Urinary bladder (tissue), 4 donors: Measurements from ENCODE around the gene HES5. TPM values are rescaled to one million over a fixed set of nuclear protein-coding genes. Genes with fewer than 3 reads are reported as not detected.
"Not testable (repeated sequence)": the region's sequence is repeated elsewhere in the genome, so short reads cannot be mapped to it uniquely, and the experiment has no call there.

ENCODE experiments used
- DNase-seq: peaks from one replicate; pipeline ENCODE4 v3.0.0-alpha.2; 2015; ENCODE audit errors: extremely low spot score
- H3K27ac ChIP-seq: one replicate; pipeline ENCODE4 v1.5.1; 2013; ENCODE audit warnings: low read depth, mild to moderate bottlenecking, moderate library complexity
- H3K36me3 ChIP-seq: one replicate; pipeline ENCODE4 v1.6.1; 2013; ENCODE audit warnings: mild to moderate bottlenecking, moderate library complexity; ENCODE audit not compliant: insufficient read depth
- H3K4me1 ChIP-seq: one replicate; pipeline ENCODE4 v1.6.1; 2013; ENCODE audit warnings: mild to moderate bottlenecking, moderate library complexity; ENCODE audit not compliant: insufficient read depth
- H3K4me3 ChIP-seq: one replicate; pipeline ENCODE4 v1.5.1; 2013; ENCODE audit warnings: low read depth, low read length
- WGBS: extraction: QIAGEN DNeasy Blood & Tissue Kit; methylation state at CpG from one replicate; pipeline ENCODE4 v1.1.7; 2013; 5-methylcytosine and 5-hydroxymethylcytosine counted together
- polyA plus RNA-seq: library from polyadenylated mRNA; stranded (reverse); fragments of 200-250 nt; gene quantifications from one replicate; pipeline ENCODE4 v1.2.3, GENCODE V29; 2013
- total RNA-seq: library from RNA; depleted of rRNA; stranded (reverse); fragments of >200 nt; gene quantifications from one replicate; pipeline ENCODE4 v1.2.3, GENCODE V29; 2014
- donor health status: healthy with polysubstance abuse.
- donor health status: healthy.

HES5 gene
- total and polyA plus RNA-seq, 2 donors = 0.42 to 2.5 TPM

DNA sequence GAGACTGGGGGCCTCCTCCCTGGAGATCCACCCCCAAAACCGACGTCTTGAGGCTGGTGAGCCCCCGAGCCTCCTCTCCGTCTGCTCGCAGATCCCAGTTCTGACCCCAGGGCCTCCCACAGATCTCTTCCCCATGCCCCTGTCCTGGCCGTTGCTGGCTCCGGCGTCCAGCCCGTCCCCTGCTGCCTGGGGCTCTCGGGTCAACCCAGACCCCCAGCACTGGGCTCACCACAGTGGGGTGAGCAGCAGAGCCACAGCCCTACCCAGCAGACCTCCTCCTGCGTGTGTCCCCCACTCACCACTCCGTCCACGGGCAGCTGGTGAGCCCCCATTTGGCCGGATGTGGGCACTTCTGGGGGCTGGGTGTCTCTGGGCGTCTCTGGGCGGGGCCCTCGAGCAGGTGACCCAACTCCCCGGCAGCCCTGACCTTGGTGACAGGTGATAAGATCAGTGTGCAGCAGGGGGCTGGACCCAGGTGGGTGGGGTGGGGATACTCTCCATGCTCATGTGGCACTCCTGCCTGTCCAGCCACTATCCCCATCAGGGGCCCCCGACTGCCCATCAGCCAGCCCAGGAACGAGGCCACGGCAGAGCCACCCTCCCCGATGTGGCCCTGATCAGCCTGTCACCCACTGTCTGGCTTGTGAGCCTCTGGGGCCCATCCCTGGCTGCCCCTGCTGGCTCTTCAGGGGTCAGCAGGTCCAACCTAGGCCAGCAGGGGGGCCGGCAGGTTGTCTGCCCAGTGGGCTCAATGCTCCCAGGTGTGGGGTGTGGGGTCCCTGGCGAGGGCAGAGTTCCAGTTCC lies 26.8 kb upstream of the HES5 start:
- Histone ChIP-seq H3K4me1 (no peaks in the 10 kb centered on the region), H3K27ac (peak overlapping the region; percentile 68)

DNA sequence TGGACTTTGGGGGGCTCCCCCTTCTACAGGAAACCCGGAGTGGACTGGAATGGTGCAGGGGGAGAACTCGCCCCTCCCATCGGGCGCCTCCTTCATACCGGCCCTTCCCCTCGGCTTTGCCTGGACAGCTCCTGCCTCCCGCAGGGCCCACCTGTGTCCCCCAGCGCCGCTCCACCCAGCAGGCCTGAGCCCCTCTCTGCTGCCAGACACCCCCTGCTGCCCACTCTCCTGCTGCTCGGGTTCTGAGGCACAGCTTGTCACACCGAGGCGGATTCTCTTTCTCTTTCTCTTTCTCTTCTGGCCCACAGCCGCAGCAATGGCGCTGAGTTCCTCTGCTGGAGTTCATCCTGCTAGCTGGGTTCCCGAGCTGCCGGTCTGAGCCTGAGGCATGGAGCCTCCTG lies 26.2 kb upstream of the HES5 start, which contains the start of gene TNFRSF14:
TSS of gene TNFRSF14 (plus strand) at position 95 of the 401 bp plus-strand sequence. CDS start at position 389, 294 bp downstream.
- H3K4me1 ChIP-seq = no peaks in the 10 kb centered on the region
- H3K27ac ChIP-seq = peak within 1 kb of the TSS; percentile 94
- H3K4me3 ChIP-seq = peak within 1 kb of the TSS; percentile 57
- DNase-seq = no peak
- whole genome bisulfite sequencing = 3% methylated on average over 16 of the region's 16 CpGs
- no peaks in the 10 kb centered on the region for H3K36me3 ChIP-seq

More for the DNA sequence above, 26.8 kb upstream of the HES5 start:
- 29% methylated on average over 24 of the region's 24 CpGs for WGBS
- Histone ChIP-seq H3K4me3 (peak overlapping the region; percentile 57), H3K36me3 (no peaks in the 10 kb centered on the region)
- no peak for DNase-seq

DNA sequence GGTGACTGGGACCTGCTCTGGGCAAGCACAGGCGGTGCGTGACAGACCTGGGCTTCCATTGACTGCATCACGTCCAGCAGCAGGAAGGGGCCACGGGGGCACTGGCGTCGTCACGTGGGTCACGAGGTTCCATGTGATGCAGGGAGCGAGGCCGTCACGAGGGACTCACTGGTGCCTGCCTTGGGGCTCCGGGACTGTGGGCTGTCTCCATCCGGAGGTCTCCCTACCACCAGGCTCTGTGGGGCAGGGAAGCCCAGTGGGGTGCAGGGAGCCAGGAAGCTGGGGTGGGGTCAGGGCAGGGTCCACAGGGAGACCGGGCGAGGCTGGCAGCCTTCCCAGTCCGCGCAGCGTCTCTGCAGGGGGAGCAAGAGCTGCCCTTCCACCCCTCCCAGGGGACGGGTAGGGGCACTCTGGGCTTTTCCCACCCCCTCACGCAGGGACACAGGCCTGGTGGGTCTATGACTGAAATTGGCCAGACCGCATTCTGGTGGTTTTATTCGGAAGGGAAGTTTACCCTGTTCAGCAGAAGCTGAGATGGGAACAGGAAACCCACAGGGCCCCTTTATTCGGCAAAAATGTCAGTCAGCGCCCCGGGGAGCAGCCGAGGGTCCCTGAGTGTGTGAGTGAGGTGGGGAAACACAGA lies 25.7 kb upstream of the HES5 start:
- peak overlapping the region; percentile 94 for H3K27ac ChIP-seq
- no peaks in the 10 kb centered on the region for H3K4me1 ChIP-seq
- WGBS = 13% methylated on average over 26 of the region's 26 CpGs
- H3K36me3 ChIP-seq = no peaks in the 10 kb centered on the region
- H3K4me3 ChIP-seq = peak overlapping the region; percentile 57
- no peak for DNase-seq

DNA sequence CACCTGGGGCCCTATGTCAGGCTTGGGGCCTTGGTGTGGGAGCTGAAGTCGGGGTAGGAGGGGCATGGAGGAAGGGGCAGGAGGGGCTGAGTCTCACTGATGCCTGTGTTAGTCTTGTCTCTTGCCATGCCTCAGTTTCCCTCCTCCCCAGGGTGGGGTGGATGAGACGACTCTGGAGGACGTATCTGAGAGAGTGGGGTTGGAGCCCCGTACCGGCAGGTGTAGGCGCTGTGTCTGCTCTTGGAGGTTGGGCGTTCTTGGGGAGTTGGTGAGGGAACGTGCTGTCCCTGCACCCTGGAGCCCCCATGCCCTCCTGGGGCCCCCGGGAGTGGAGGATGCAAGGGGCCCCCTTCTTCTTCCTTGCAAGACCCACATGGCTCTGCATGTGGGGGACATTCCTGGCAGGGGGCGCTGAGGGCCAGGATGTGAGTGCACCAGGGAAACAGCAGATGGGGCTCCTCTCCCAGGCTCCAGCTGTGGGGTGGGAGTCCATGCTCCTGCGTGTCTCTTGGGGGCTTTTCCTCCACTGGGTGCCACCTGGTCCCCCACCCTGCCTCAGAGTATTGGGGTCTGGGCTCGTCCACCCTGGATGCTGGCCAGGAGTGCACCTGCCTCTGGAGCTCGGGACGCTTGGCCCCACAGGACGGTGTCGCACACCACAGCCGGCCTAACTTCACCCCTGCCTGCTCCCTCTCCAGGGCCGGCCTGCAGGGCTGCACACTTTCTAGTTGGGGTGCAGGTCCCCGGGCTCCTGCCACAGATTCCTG lies 24.7 kb upstream of the HES5 start:
- H3K4me3 ChIP-seq = no peak overlapping the region
- WGBS = 62% methylated on average over 19 of the region's 19 CpGs
- no peaks in the 10 kb centered on the region for H3K36me3 ChIP-seq
- no peak overlapping the region for H3K27ac ChIP-seq
- no peaks in the 10 kb centered on the region for H3K4me1 ChIP-seq
- no peak for DNase-seq

DNA sequence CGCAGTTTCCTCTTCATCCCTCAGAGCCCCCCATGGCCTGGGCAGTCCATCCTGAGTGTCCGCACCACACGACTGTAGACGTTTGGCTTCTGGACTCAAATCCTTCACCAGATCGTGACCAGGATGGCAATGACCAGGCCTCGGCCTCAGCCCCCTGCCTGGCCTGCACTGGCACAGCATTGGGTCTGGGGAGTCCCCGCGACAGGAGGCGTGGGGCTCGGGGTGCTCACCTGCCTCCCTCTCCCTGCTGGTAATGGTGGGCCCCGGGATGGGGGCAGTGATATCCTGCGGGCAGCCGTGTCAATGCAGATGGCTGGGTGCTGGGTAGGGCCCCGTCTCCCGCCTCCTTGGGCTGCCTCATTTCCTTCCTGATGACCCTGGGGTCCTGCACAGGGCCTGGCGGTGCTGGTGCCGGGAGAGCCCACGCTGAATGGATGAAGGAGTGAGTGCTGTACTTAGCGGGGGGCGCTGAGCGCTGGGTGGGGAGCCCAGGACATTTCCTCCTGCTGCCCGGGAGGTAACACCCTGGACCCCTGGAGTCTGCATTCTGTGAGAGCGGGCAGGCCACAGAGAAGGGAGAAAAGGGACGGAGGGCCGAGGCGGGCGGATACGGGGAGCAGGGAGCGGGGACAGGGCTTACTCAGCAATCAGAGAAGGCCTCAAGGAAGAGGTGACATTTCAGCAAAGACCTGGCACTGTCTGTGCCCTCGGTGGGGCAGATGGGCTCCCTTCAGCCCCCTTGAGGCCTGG lies 24.0 kb upstream of the HES5 start:
- Histone ChIP-seq H3K4me1 (no peaks in the 10 kb centered on the region), H3K36me3 (no peaks in the 10 kb centered on the region), H3K27ac (no peak overlapping the region), H3K4me3 (no peak overlapping the region)
- WGBS = 83% methylated on average over 30 of the region's 30 CpGs
- DNase-seq = no peak

DNA sequence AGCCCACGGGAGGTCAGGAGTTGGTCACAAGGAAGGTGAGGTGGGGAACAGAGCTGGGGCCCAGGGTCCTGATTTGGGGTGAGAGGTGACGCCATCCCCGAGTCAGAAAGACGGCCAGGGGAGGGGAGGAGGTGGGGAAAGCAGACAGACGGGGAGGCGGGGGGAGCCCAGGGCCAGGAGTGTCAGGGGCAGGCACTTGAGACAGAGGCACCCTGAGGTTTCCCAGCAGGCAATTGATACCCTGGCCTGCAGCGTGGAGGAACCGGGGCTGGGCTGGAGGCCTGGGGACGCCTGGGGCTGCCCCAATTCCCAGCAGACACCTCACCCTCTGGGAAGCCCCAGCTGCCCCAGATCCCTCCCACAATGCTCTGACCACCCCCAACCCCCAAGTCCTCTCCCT lies 23.0 kb upstream of the HES5 start:
- not testable (repeated sequence) for H3K36me3 ChIP-seq, H3K4me1 ChIP-seq, DNase-seq, H3K4me3 ChIP-seq, H3K27ac ChIP-seq
- 56% methylated on average over 8 of the region's 9 CpGs for WGBS

DNA sequence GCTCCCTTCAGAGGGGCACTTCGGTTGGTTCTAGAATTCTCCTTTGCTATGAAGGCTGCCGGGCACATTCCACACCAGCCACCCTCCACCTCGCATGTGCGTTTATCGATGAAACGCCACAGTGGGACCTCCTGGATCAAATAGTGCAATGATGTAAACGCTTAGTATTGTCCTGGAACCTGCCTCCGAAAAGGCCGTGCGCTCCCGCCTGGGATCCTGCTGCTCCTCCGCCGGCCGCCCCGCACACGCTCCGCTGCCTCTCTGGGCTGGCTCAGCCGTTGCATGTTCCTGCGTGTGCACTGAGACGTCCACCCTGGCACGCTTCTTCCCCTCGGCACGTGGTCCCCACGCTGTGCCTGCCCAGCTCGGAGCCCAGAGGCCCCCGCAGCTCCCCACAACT lies 22.1 kb upstream of the HES5 start:
- DNase-seq = no peak
- Histone ChIP-seq H3K36me3 (no peaks in the 10 kb centered on the region), H3K4me1 (no peaks in the 10 kb centered on the region), H3K4me3 (no peak overlapping the region), H3K27ac (no peak overlapping the region)
- WGBS = 85% methylated on average over 25 of the region's 26 CpGs

DNA sequence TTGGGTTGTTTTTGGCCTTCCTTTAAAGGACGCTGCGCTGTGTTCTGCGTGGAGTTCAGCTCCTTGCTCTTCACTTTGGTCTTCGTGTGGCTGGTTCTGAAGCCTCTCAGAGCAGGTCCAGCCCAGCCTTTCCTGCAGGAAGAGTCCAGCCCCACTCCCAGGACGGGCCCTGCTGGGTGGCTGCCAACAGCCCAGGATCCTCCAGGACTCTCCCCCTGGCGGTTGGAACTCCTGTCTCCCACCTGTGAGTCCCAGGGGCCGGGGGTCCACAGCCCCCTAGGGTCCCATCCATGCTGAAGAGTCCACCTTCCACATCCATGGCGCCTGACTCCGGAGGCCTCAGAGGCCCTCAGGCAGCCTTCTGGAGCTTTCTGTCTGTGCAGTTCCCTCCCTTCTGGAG lies 21.5 kb upstream of the HES5 start:
- not testable (repeated sequence) for H3K4me3 ChIP-seq, DNase-seq, H3K27ac ChIP-seq, H3K4me1 ChIP-seq, H3K36me3 ChIP-seq
- 76% methylated on average over 9 of the region's 9 CpGs for WGBS

DNA sequence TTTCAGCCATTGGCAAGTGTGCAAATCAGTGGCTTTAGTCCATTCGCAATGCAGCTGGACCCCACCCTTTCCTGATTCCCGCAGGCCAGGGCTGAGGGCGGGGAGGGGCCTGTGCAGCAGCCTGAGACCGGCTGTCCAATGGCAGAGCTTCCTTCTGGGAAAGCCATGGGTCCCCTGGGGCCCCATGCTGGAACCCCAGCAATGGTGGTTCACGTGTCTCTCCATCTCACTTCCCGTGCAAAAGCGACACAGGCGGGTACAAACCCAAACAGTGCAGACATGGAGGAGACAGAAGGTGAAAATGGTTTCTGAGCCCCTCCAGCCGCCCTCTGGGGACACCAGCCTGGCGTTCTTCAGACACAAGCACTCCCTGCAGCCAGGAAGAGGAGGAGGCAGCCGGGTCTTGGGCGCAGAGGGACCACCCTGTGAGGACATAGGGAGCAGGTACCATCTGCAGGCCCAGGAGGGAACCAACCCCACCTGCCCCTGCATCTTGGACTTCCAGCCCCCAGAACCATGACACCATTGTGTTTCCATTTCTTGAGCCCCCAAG lies 20.3 kb upstream of the HES5 start:
- H3K36me3 ChIP-seq, DNase-seq, H3K4me3 ChIP-seq, H3K27ac ChIP-seq, H3K4me1 ChIP-seq: not testable (repeated sequence)
- 56% methylated on average over 11 of the region's 12 CpGs for WGBS

DNA sequence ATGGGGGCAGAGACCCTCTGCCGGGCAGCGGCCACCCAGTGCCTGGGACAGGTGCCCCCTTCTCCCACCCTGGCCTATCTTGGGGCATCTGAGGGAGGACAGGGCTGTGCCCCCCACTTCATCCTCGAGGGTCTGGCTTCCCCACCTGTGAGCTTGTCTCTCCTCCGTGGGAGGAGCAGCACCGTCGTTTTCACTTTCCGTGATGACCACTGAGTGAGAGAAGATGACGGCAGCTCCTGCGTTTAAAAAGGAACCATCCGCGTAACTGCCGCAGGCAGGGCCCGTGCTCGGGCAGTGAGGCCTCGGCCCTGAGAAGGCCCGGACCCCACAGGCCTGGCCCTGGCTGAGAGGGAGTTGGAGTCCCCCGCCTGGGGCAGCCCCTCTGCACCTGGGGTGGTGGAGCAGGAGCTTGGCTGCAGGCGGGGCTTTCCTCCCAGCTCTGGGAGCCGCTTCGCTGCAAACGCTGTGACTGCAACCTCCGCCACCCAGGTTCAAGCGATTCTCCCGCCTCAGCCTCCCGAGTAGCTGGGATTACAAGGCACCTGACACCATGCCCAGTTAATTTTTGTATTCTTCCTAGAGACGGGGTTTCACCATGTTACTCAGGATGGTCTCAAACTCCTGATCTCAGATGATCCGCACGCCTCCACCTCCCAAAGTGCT lies 19.4 kb upstream of the HES5 start:
- not testable (repeated sequence) for H3K4me1 ChIP-seq, DNase-seq, H3K4me3 ChIP-seq, H3K36me3 ChIP-seq
- 81% methylated on average over 25 of the region's 28 CpGs for WGBS
- H3K27ac ChIP-seq = peak overlapping the region; percentile 93

DNA sequence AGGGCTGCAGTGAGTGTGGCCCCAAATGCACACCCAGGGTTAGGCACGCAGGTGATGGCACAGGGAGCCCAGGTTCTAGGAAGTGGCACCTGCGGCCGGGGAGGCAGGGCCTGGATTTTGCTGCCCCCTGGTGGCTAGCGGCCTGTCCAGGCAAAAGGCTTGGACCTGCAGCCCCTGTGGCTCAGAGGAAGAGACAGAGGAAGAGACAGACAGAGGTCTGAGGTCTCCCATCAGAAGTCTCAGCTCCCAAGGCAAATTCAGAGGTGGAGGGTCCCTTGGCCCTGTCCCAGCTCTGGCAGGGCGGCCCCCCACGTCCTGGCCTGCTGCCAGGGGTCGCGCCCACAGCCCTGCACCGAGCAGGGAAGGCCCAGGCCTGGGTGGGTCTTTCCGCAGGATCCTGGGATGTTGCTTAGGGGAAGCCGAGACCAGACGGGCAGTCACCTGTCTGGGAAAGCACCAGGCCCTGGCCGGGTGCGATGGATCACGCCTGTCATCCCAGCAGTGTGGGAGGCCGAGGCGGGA lies 18.1 kb upstream of the HES5 start:
- H3K4me3 ChIP-seq = peak overlapping the region; percentile 20
- H3K4me1 ChIP-seq = no peaks in the 10 kb centered on the region
- H3K36me3 ChIP-seq = no peaks in the 10 kb centered on the region
- WGBS = 18% methylated on average over 17 of the region's 17 CpGs
- H3K27ac ChIP-seq = peak overlapping the region; percentile 96
- DNase-seq = no peak

DNA sequence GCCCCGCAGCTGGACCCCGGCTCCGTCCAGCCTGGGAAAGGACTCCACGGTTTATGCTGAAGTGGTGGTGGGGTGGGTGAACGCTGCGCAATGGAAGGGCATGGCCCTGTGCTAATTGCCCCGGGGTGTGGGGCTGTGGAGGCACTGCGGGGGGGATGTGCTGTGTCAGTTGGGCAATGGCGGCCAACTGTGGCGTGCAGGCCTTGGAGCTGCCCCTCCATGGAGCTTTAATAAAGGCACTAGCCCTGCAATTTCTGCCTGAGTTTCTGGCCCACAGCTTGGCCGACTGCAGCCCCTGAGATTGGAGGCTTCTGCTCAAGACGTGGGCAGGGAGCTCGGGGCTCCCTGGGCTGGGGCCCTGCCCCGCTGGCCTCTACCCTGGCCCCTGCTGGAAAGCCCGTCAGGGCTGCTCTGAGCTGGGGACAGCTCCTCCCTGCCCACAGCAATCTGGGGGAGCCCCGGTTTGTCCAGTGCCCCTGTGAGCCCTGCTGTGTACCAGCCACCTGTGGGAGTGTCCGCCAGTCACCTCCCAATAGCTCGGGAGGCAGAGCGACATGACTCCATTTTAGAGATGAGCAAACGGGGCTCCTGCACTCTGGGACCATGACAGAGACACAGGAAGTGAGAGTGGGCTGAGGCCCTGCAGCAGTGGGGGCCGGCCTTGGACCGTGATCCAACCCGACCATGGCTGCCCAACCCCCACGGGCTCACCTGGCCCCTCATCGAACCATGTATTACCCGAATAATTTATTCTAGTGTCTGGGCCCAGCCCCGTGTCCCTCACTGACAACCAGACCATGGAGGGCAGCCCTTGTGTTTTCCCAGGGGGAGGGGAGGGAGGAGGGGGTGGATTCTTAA lies 17.4 kb upstream of the HES5 start:
- no peak for DNase-seq
- Histone ChIP-seq H3K4me1 (no peaks in the 10 kb centered on the region), H3K4me3 (peak overlapping the region; percentile 30), H3K36me3 (no peaks in the 10 kb centered on the region), H3K27ac (peak overlapping the region; percentile 96)
- WGBS = 15% methylated on average over 27 of the region's 27 CpGs
